BLaER1 treated with 17β-estradiol and CSF1 and Interleukin-3, amounts not matched to agents 10 nM and 100 nM (cell line): ENCODE data around the gene PSME4.
"Not testable (repeated sequence)": the region's sequence is repeated elsewhere in the genome, so short reads cannot be mapped to it uniquely, and the experiment has no call there.

Source experiments
- H3K27ac ChIP-seq, 11 experiments: shearing (Covaris generic); formaldehyde crosslinking; 2 replicates each; pipeline ENCODE4 v1.8.1; 2022
- H3K27me3 ChIP-seq, 11 experiments: shearing (Covaris generic); formaldehyde crosslinking; 2 replicates each; pipeline ENCODE4 v1.8.1; 2022
- H3K36me3 ChIP-seq, 11 experiments: shearing (Covaris generic); formaldehyde crosslinking; 2 replicates each; pipeline ENCODE4 v1.8.1; 2022
- H3K4me1 ChIP-seq, 10 experiments: shearing (Covaris generic); formaldehyde crosslinking; 2 replicates each; pipeline ENCODE4 v1.8.1; 2022
- H3K4me2 ChIP-seq, 11 experiments: shearing (Covaris generic); formaldehyde crosslinking; 2 replicates each; pipeline ENCODE4 v1.8.1; 2022
- H3K4me3 ChIP-seq, 10 experiments: shearing (Covaris generic); formaldehyde crosslinking; 2 replicates each; pipeline ENCODE4 v1.8.1; 2022
- H3K9ac ChIP-seq, 11 experiments: shearing (Covaris generic); formaldehyde crosslinking; 2 replicates each; pipeline ENCODE4 v1.8.1; 2022
- H3K9me3 ChIP-seq, 11 experiments: shearing (Covaris generic); formaldehyde crosslinking; replicated peaks in 1 of 11; 2 replicates each; pipeline ENCODE4 v1.8.1; 2022
- H4K20me1 ChIP-seq, 11 experiments: shearing (Covaris generic); formaldehyde crosslinking; 2 replicates each; pipeline ENCODE4 v1.8.1; 2022
- Cebpa-rat ChIP-seq, 11 experiments: shearing (Covaris generic); IDR thresholded peaks; 2 replicates each; pipeline ENCODE4 v1.8.1; 2022

Gene PSME4

DNA sequence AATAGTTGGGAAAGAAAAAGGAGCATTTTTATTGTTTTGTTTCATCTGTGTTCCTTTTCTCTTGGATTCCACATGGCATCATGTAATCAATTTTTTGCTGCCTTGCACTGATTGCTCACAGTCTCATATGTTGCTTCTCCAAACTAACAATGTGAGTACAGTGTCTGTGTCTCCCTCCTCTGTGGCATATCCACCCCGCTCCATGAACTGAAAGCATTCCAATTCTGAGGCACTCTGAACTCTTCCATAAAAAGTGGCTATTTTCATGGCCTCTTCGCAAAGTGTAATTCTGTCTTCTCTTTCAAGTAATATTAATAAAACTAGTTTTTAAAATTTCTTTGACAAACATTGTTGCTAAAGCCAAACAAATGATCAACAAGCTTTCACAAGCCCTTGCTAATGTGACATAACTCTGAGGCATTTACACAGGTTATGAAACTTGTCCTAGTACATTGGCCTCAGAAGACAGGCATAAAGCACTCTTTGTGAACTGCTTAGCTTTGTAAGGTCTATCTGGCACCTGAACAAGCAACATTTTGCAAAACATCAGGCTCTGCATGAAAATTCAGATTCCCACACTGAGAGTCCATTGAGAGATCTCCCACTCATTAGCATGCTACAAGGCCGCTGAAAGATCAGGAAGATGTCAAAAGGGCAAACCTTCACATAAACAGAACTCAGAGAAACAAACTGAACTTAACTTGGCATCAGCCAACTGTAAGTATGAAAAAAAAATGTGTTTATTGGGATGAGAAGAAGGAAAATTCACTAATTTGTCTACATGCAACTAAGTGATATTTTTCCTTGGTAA, 144.0 kb downstream of the PSME4 start:
- no peaks in the 10 kb centered on the region for H3K27me3 ChIP-seq
- no peak overlapping the region for H3K4me3 ChIP-seq
- H3K4me2 ChIP-seq: no peak overlapping the region
- no peak overlapping the region for H3K9ac ChIP-seq
- no peaks in the 10 kb centered on the region for H4K20me1 ChIP-seq
- H3K4me1 ChIP-seq: peaks cover 0 to 5% (median 0%) of the 10 kb centered on the region in 10 experiments; a peak in 3 of 20 replicates
- TF ChIP-seq Cebpa-rat (IDR thresholded peaks at IDR 0.05): no peak
- peaks cover 0 to 3% (median 0%) of the 10 kb centered on the region in 11 experiments; a peak in 2 of 22 replicates for H3K9me3 ChIP-seq
- no peak overlapping the region for H3K27ac ChIP-seq
- H3K36me3 ChIP-seq: peaks cover 0 to 23% (median 7%) of the 10 kb centered on the region in 11 experiments; a peak in 11 of 22 replicates

- H3K4me2 ChIP-seq: no peak overlapping the region
- H3K4me1 ChIP-seq: peaks cover 0 to 6% (median 0%) of the 10 kb centered on the region in 10 experiments; a peak in 3 of 20 replicates
- H4K20me1 ChIP-seq: no peaks in the 10 kb centered on the region
- H3K9me3 ChIP-seq: peaks cover 0 to 3% (median 0%) of the 10 kb centered on the region in 11 experiments; a peak in 2 of 22 replicates
- no peak for TF ChIP-seq Cebpa-rat (IDR thresholded peaks at IDR 0.05)
- no peaks in the 10 kb centered on the region for H3K27me3 ChIP-seq
- H3K36me3 ChIP-seq: peaks cover 0 to 15% (median 6%) of the 10 kb centered on the region in 11 experiments; a peak in 11 of 22 replicates
- no peak overlapping the region for H3K4me3 ChIP-seq
- no peak overlapping the region for H3K27ac ChIP-seq
- no peak overlapping the region for H3K9ac ChIP-seq
Observed at GRCh38 chr2:53826030-53826410, 144.8 kb downstream of the PSME4 start.

- not testable (repeated sequence) for H3K27ac ChIP-seq, H3K9ac ChIP-seq, H3K9me3 ChIP-seq, H4K20me1 ChIP-seq, H3K4me1 ChIP-seq, H3K4me2 ChIP-seq, H3K4me3 ChIP-seq, H3K27me3 ChIP-seq
- peaks cover 15 to 32% (median 19%) of the 10 kb centered on the region in 11 experiments for H3K36me3 ChIP-seq
Observed at GRCh38 chr2:53823639-53824038, 147.2 kb downstream of the PSME4 start.

GRCh38 chr2:53821810-53822209, 149.0 kb downstream of the PSME4 start:
- peaks cover 25 to 50% (median 32%) of the 10 kb centered on the region in 11 experiments for H3K36me3 ChIP-seq
- no peaks in the 10 kb centered on the region for H3K27me3 ChIP-seq

GRCh38 chr2:53820711-53821110, 150.1 kb downstream of the PSME4 start:
- H4K20me1 ChIP-seq: no peaks in the 10 kb centered on the region
- no peak for TF ChIP-seq Cebpa-rat (IDR thresholded peaks at IDR 0.05)
- H3K9ac ChIP-seq: no peak overlapping the region
- no peak overlapping the region for H3K27ac ChIP-seq
- no peak overlapping the region for H3K4me2 ChIP-seq
- H3K4me3 ChIP-seq: no peak overlapping the region
- no peaks in the 10 kb centered on the region for H3K27me3 ChIP-seq
- H3K9me3 ChIP-seq: no peaks in the 10 kb centered on the region
- peaks cover 0 to 6% (median 0%) of the 10 kb centered on the region in 10 experiments; a peak in 3 of 20 replicates for H3K4me1 ChIP-seq
- peaks cover 34 to 61% (median 43%) of the 10 kb centered on the region in 11 experiments for H3K36me3 ChIP-seq

More at GRCh38 chr2:53821810-53822209, 149.0 kb downstream of the PSME4 start:
- TF ChIP-seq Cebpa-rat (IDR thresholded peaks at IDR 0.05): no peak
- Histone ChIP-seq H3K27ac (no peak overlapping the region), H3K4me2 (peak overlapping the region in 2 of 11 experiments; percentile 19 to 21; a peak in 1 of 22 replicates), H4K20me1 (no peaks in the 10 kb centered on the region), H3K9ac (no peak overlapping the region), H3K4me1 (peaks cover 0 to 6% (median 0%) of the 10 kb centered on the region in 10 experiments; a peak in 3 of 20 replicates), H3K9me3 (no peaks in the 10 kb centered on the region), H3K4me3 (no peak overlapping the region)

DNA sequence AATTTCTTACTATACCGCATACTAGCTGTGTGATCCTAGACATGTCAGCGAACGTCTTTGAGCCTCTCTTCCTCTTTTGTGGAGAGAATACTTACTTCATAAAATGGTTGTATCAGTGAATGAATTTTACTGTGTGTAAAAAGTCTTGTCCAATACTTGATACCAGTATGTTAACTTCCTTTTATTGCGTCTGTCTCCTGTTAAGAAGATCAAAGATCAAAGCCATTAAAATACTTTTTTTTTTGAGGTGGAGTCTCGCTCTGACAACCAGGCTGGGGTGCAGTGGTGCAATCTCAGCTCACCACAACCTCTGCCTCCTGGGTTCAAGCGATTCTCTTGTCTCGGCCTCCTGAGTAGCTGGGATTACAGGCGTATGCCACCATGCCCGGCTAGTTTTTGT, 150.7 kb downstream of the PSME4 start:
- no peak overlapping the region for H3K4me2 ChIP-seq
- H3K27ac ChIP-seq: no peak overlapping the region
- no peak overlapping the region for H3K9ac ChIP-seq
- peaks cover 0 to 6% (median 0%) of the 10 kb centered on the region in 10 experiments; a peak in 3 of 20 replicates for H3K4me1 ChIP-seq
- TF ChIP-seq Cebpa-rat (IDR thresholded peaks at IDR 0.05): no peak
- no peak overlapping the region for H3K4me3 ChIP-seq
- no peaks in the 10 kb centered on the region for H4K20me1 ChIP-seq
- H3K36me3 ChIP-seq: peaks cover 40 to 68% (median 50%) of the 10 kb centered on the region in 11 experiments
- no peaks in the 10 kb centered on the region for H3K27me3 ChIP-seq
- no peaks in the 10 kb centered on the region for H3K9me3 ChIP-seq

DNA sequence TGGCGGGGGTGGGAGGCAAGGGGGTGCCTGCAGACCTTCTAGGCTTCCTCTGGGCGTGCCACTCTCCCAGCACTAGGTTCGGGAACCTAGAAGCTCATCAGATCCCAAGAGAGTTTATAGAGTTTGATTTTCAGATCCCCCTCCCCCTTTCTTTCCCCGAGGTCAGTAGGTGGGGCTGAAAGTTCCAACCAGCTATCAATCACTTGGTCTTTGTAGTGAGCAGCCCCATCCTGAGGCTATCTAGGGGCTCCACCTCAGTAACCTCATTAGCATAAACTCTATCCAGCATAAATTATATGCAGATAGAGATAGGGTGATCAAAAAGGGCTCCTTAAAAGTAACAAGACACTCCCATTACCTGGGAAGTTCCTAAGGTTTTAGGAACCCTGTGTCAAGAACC, 151.2 kb downstream of the PSME4 start:
- no peak overlapping the region for H3K27ac ChIP-seq
- H3K9ac ChIP-seq: no peak overlapping the region
- no peaks in the 10 kb centered on the region for H3K9me3 ChIP-seq
- peaks cover 44 to 72% (median 54%) of the 10 kb centered on the region in 11 experiments for H3K36me3 ChIP-seq
- H3K4me1 ChIP-seq: peaks cover 0 to 6% (median 0%) of the 10 kb centered on the region in 10 experiments; a peak in 3 of 20 replicates
- no peak for TF ChIP-seq Cebpa-rat (IDR thresholded peaks at IDR 0.05)
- H3K27me3 ChIP-seq: no peaks in the 10 kb centered on the region
- H4K20me1 ChIP-seq: no peaks in the 10 kb centered on the region
- H3K4me2 ChIP-seq: no peak overlapping the region
- H3K4me3 ChIP-seq: no peak overlapping the region

GRCh38 chr2:53818854-53819435, 151.8 kb downstream of the PSME4 start:
- no peaks in the 10 kb centered on the region for H4K20me1 ChIP-seq
- no peaks in the 10 kb centered on the region for H3K27me3 ChIP-seq

More at GRCh38 chr2:53818854-53819435, 151.8 kb downstream of the PSME4 start:
- Histone ChIP-seq H3K36me3 (peaks cover 48 to 75% (median 61%) of the 10 kb centered on the region in 11 experiments), H3K27ac (no peak overlapping the region), H3K9ac (no peak overlapping the region), H3K9me3 (no peaks in the 10 kb centered on the region), H3K4me1 (peaks cover 0 to 6% (median 0%) of the 10 kb centered on the region in 10 experiments; a peak in 3 of 20 replicates), H3K4me2 (no peak overlapping the region), H3K4me3 (no peak overlapping the region)
- TF ChIP-seq Cebpa-rat (IDR thresholded peaks at IDR 0.05): no peak
